GM23338 (cell line): ENCODE data around the gene RAD54L2. TPM values are rescaled to one million over a fixed set of nuclear protein-coding genes. Genes with fewer than 3 reads are reported as not detected.

Experiments used
- ATAC-seq: fragments of 200-7000 bp; cut with Tn5 transposase; 3 replicates; pipeline ENCODE4 v1.9.1; 2020
- DNase-seq: peaks from one replicate; pipeline ENCODE4 v3.0.0-alpha.2; 2015; ENCODE audit warnings: low spot score
- H2AFZ ChIP-seq: fragments of 200-600 bp; sonication (generic); 2 replicates; pipeline ENCODE4 v1.8.0; 2016; ENCODE audit warnings: antibody characterized with exemption, mild to moderate bottlenecking, moderate library complexity
- H3F3A ChIP-seq: fragments of 200-600 bp; sonication (generic); replicated peaks from 2 replicates; pipeline ENCODE4 v1.8.0; 2017; ENCODE audit warnings: antibody characterized with exemption, mixed run types, low read depth
- H3K27ac ChIP-seq: fragments of 200-600 bp; sonication (generic); 2 replicates; pipeline ENCODE4 v1.6.1; 2016; ENCODE audit warnings: low read depth
- H3K27me3 ChIP-seq: fragments of 200-600 bp; sonication (generic); 2 replicates; pipeline ENCODE4 v1.8.0; 2016; ENCODE audit warnings: mild to moderate bottlenecking, mixed run types, moderate library complexity; ENCODE audit not compliant: insufficient read depth
- H3K36me3 ChIP-seq: fragments of 200-600 bp; sonication (generic); 2 replicates; pipeline ENCODE4 v1.8.0; 2016; ENCODE audit warnings: mild to moderate bottlenecking; ENCODE audit not compliant: insufficient read depth
- H3K4me1 ChIP-seq: fragments of 200-600 bp; sonication (generic); 2 replicates; pipeline ENCODE4 v1.8.0; 2016; ENCODE audit warnings: mild to moderate bottlenecking, moderate library complexity; ENCODE audit not compliant: insufficient read depth
- H3K4me2 ChIP-seq: fragments of 200-600 bp; sonication (generic); 2 replicates; pipeline ENCODE4 v1.7.1; 2017; ENCODE audit warnings: mixed run types
- H3K4me3 ChIP-seq: fragments of 200-600 bp; sonication (generic); 2 replicates; pipeline ENCODE4 v1.6.1; 2016; ENCODE audit warnings: mixed run types
- H3K79me2 ChIP-seq: fragments of 200-600 bp; sonication (generic); replicated peaks from 2 replicates; pipeline ENCODE4 v1.8.0; 2017; ENCODE audit warnings: mild to moderate bottlenecking; ENCODE audit not compliant: insufficient read depth
- H3K9me2 ChIP-seq: fragments of 200-600 bp; sonication (generic); 2 replicates; pipeline ENCODE4 v1.8.0; 2017; ENCODE audit not compliant: insufficient read depth
- H4K20me1 ChIP-seq: fragments of 200-600 bp; sonication (generic); replicated peaks from 2 replicates; pipeline ENCODE4 v1.8.0; 2017; ENCODE audit warnings: mild to moderate bottlenecking; ENCODE audit not compliant: insufficient read depth
- H3K27ac Mint-ChIP-seq: 2 replicates; pipeline ENCODE4 v1.8.0; 2020; ENCODE audit warnings: inconsistent platforms, mild to moderate bottlenecking, moderate library complexity, mixed read lengths
- H3K27me3 Mint-ChIP-seq: 3 replicates; pipeline ENCODE4 v1.8.0; 2022; ENCODE audit warnings: low read depth, mild to moderate bottlenecking, moderate library complexity, mixed read lengths, inconsistent platforms; ENCODE audit not compliant: insufficient read depth, poor library complexity
- H3K36me3 Mint-ChIP-seq: 3 replicates; pipeline ENCODE4 v1.8.0; 2021; ENCODE audit warnings: low read depth, mild to moderate bottlenecking, inconsistent platforms, moderate library complexity, mixed read lengths
- H3K4me1 Mint-ChIP-seq: 3 replicates; pipeline ENCODE4 v1.8.0; 2020; ENCODE audit warnings: mild to moderate bottlenecking, inconsistent platforms, mixed read lengths
- H3K4me3 Mint-ChIP-seq: 3 replicates; pipeline ENCODE4 v1.8.0; 2021; ENCODE audit warnings: moderate library complexity, mild to moderate bottlenecking, inconsistent platforms, mixed read lengths
- H3K9me3 Mint-ChIP-seq: 3 replicates; pipeline ENCODE4 v1.8.0; 2020; ENCODE audit warnings: moderate library complexity, mild to moderate bottlenecking, inconsistent platforms, mixed read lengths
- CREB1 ChIP-seq: fragments of 250-450 bp; sonication (Bioruptor Pico); IDR thresholded peaks from 2 replicates; pipeline ENCODE4 v1.5.0; 2020; ENCODE audit warnings: low read depth, mild to moderate bottlenecking, moderate library complexity
- EZH2 ChIP-seq: fragments of 200-600 bp; sonication (generic); IDR thresholded peaks from one replicate; pipeline ENCODE4 v1.8.0; 2017; ENCODE audit warnings: antibody characterized with exemption, mild to moderate bottlenecking, low read depth; ENCODE audit not compliant: unreplicated experiment
- EZH2phosphoT487 ChIP-seq: fragments of 200-600 bp; sonication (generic); IDR thresholded peaks from one replicate; pipeline ENCODE4 v1.8.1; 2018; ENCODE audit warnings: antibody characterized with exemption; ENCODE audit not compliant: unreplicated experiment
- JUNB ChIP-seq: IDR thresholded peaks from one replicate; pipeline ENCODE4 v1.6.1; 2016; ENCODE audit warnings: antibody characterized with exemption; ENCODE audit not compliant: unreplicated experiment
- NANOG ChIP-seq: IDR thresholded peaks from 2 replicates; pipeline ENCODE4 v1.6.1; 2016; ENCODE audit warnings: antibody characterized with exemption, borderline replicate concordance
- POLR2AphosphoS5 ChIP-seq: IDR thresholded peaks from 2 replicates; pipeline ENCODE4 v1.6.1; 2016; ENCODE audit warnings: antibody characterized with exemption, low read depth
- REST ChIP-seq: IDR thresholded peaks from one replicate; pipeline ENCODE4 v1.6.1; 2018; ENCODE audit warnings: antibody characterized with exemption; ENCODE audit not compliant: unreplicated experiment
- STAT1 ChIP-seq: IDR thresholded peaks from one replicate; pipeline ENCODE4 v1.6.1; 2016; ENCODE audit warnings: antibody characterized with exemption; ENCODE audit not compliant: unreplicated experiment
- ZNF114 ChIP-seq: fragments of 250-450 bp; sonication (Bioruptor Pico); IDR thresholded peaks from 2 replicates; pipeline ENCODE4 v1.5.0; 2020; ENCODE audit warnings: mild to moderate bottlenecking, moderate library complexity
- polyA plus RNA-seq: library from polyadenylated mRNA; unstranded; fragments of >200 nt; fragmentation: Nextera tagmentation; extraction: Ambion mirVana; gene quantifications from 2 replicates; pipeline ENCODE4 v1.2.1, GENCODE V29; 2016
- total RNA-seq: library from RNA; depleted of rRNA; stranded (reverse); fragments of >200 nt; shearing (Covaris generic); gene quantifications from 2 replicates; pipeline ENCODE4 v1.2.3, GENCODE V29; 2014
- TF ChIP-seq, protein P1 (sequence below): IDR thresholded peaks from 2 replicates; pipeline ENCODE4 v1.6.1; 2016; ENCODE audit warnings: antibody characterized with exemption

RAD54L2 gene
- total and polyA plus RNA-seq, 2 experiments from 2014 or later: 9.4 to 29.2 TPM

DNA sequence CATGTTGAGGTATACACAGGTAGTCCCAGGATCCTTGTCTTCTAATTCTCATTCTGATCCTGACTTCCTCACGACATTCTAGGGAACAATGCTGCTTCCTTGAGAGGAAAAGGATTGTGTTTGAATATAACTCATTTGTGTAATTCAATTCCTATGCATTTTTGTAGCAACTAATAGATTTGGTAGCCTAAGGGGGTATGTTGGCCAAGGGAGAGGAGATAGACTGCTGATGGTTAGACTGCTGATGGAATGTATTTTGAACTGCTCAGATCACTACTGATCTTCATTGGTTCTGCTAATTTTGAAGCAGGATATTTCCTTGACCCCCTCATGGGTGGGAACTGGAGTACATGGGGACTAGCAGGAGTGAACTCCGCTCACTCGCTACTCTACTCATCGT, 39.7 kb downstream of the RAD54L2 start:
- Histone ChIP-seq H3K4me3 (no peak overlapping the region), H3K9me2 (no peaks in the 10 kb centered on the region), H3K4me2 (no peak overlapping the region), H3F3A (no peaks in the 10 kb centered on the region; the same call in 1 of the 2 replicates), H3K79me2 (peaks cover 63% of the 10 kb centered on the region), H4K20me1 (no peaks in the 10 kb centered on the region), H3K27ac (no peak overlapping the region), H3K27me3 (no peaks in the 10 kb centered on the region), H3K4me1 (peaks cover 29% of the 10 kb centered on the region), H3K36me3 (0 out of 2 replicates have a peak, but pooled peaks cover 5% of the 10 kb centered on the region), H2AFZ (no peak overlapping the region)
- Mint-ChIP-seq H3K9me3 (peaks cover 28% of the 10 kb centered on the region), H3K4me1 (peaks cover 27% of the 10 kb centered on the region), H3K36me3 (peaks cover 50% of the 10 kb centered on the region), H3K27me3 (peaks cover 10% of the 10 kb centered on the region), H3K4me3 (no peak overlapping the region), H3K27ac (no peak overlapping the region)
- ATAC-seq (no peak), DNase-seq (no peak)
- TF ChIP-seq REST (no peak), CREB1 (CRISPR knock-in tag) (no peak), ZNF114 (CRISPR knock-in tag) (no peak), EZH2phosphoT487 (no peak), EZH2 (no peak), POLR2AphosphoS5 (no peak), NANOG (no peak), JUNB (no peak)
- TF ChIP-seq, protein P1, sequence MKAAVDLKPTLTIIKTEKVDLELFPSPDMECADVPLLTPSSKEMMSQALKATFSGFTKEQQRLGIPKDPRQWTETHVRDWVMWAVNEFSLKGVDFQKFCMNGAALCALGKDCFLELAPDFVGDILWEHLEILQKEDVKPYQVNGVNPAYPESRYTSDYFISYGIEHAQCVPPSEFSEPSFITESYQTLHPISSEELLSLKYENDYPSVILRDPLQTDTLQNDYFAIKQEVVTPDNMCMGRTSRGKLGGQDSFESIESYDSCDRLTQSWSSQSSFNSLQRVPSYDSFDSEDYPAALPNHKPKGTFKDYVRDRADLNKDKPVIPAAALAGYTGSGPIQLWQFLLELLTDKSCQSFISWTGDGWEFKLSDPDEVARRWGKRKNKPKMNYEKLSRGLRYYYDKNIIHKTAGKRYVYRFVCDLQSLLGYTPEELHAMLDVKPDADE: no peak

- Mint-ChIP-seq H3K4me1 (peaks cover 27% of the 10 kb centered on the region), H3K27me3 (peaks cover 10% of the 10 kb centered on the region), H3K36me3 (peaks cover 30% of the 10 kb centered on the region), H3K9me3 (peaks cover 17% of the 10 kb centered on the region), H3K4me3 (no peak overlapping the region), H3K27ac (no peak overlapping the region; the same call in 1 of the 2 replicates)
- no peaks in the 10 kb centered on the region for H3K27me3 ChIP-seq
- no peaks in the 10 kb centered on the region; the same call in 1 of the 2 replicates for H3F3A ChIP-seq
- peak overlapping the region; percentile 12 for H3K4me2 ChIP-seq
- H3K9me2 ChIP-seq: no peaks in the 10 kb centered on the region
- H3K36me3 ChIP-seq: 0 out of 2 replicates have a peak, but pooled peaks cover 5% of the 10 kb centered on the region
- peaks cover 34% of the 10 kb centered on the region for H3K4me1 ChIP-seq
- 0 out of 2 replicates have a peak overlapping the region, but pooled peaks have one; percentile 2 for H3K4me3 ChIP-seq
- no peak overlapping the region for H2AFZ ChIP-seq
- DNase-seq (peak; percentile 48), ATAC-seq (peak; percentile 55)
- no peaks in the 10 kb centered on the region for H4K20me1 ChIP-seq
- H3K27ac ChIP-seq: peak overlapping the region; percentile 82; the same call in 1 of the 2 replicates
- H3K79me2 ChIP-seq: peaks cover 61% of the 10 kb centered on the region
- no peak for TF ChIP-seq ZNF114 (CRISPR knock-in tag)
- TF ChIP-seq, protein P1: no peak
- no peak for TF ChIP-seq STAT1
- no peak for TF ChIP-seq EZH2phosphoT487
Observed at GRCh38 chr3:51580418-51580817, 41.9 kb downstream of the RAD54L2 start.
